Measurements from ENCODE around the gene OTUB2. TPM values are rescaled to one million over a fixed set of nuclear protein-coding genes. Genes with fewer than 3 reads are reported as not detected.
A peak's percentile ranks its signal among the peaks of the same experiment; 100 is the strongest.

Gene OTUB2
- total and polyA plus RNA-seq, 8 donors: 0.30 to 1.3 (median 0.66) TPM

DNA sequence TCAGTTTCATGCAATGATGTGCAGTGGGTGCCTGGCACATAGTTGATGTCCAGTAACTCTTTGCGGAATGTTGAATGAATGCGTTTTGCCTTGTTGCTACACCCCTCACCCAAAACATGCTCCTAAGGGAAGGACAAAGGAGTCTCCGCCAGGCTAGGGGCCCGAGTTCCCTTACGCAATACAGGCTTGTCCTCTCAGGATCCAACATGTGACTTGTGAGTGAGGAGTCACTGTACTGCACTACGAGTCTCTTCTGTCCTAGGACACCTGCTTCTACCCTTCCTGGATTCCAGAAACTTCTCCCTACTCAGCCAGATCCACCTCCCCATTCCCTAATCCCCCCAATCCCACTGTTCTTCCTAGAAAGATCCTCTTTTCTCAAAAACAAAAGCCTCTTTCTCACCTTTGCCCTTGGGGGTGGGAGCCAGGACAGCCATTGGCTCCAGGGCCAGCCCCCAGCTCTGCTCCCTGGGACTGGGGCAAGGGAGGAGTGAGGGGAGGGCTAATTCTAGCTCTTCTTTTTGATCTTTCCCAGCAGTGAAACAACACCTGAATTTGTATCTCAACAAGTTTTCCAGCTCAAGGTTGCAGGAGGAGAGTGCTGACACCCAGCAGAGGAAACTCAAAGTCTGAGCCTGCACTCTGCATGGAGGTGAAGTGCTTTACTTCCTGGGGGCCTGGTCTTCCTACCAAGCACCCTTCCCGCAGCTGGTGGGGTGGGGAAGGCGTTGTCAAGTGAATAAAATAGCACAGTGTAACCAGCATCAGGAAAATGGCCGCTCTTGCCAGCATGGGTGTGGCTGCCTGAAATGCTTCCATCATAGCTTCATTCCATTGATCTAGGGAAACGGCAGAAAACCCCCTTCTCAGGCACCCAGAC is 3.4 kb upstream of the OTUB2 start:
- intact Hi-C loops (cut with DNase I): no loop called here
- DNase-seq: no peak
- no peaks in the 10 kb centered on the region for H3K9me3 ChIP-seq
- H3K27ac ChIP-seq: no peak overlapping the region
- H3K36me3 ChIP-seq: no peaks in the 10 kb centered on the region
- no peak overlapping the region for H3K4me3 ChIP-seq
- FAIRE-seq: no peak
- no peaks in the 10 kb centered on the region for H3K27me3 ChIP-seq
- WGBS, 2 donors: 72 to 79% methylated on average over 10 of the region's 10 CpGs
- no peak for ATAC-seq
- H3K4me1 ChIP-seq: peaks cover 0 to 5% (median 4%) of the 10 kb centered on the region in 3 donors
- TF ChIP-seq, protein P1, sequence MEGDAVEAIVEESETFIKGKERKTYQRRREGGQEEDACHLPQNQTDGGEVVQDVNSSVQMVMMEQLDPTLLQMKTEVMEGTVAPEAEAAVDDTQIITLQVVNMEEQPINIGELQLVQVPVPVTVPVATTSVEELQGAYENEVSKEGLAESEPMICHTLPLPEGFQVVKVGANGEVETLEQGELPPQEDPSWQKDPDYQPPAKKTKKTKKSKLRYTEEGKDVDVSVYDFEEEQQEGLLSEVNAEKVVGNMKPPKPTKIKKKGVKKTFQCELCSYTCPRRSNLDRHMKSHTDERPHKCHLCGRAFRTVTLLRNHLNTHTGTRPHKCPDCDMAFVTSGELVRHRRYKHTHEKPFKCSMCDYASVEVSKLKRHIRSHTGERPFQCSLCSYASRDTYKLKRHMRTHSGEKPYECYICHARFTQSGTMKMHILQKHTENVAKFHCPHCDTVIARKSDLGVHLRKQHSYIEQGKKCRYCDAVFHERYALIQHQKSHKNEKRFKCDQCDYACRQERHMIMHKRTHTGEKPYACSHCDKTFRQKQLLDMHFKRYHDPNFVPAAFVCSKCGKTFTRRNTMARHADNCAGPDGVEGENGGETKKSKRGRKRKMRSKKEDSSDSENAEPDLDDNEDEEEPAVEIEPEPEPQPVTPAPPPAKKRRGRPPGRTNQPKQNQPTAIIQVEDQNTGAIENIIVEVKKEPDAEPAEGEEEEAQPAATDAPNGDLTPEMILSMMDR (IDR thresholded peaks at IDR 0.05): no peak

DNA sequence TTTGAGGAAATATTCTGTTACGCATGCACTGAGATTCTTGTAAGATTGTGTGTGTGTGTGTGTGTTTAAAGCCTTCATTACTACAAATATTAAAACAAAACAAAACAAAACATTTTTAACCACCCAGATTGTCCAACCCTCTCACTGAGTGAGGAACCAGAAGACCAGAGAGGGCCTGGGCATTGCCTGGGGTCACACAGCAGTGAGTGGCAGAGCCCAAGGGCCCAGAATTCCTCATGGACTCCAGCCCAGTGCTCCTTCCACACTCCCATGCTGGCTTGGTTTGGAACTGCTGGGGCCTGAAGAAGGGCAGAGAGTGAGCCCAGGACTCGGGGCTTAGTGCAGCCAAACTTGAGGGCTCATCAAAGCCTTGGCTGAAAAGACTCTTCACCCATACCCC is 1.6 kb upstream of the OTUB2 start:
- 92 to 98% methylated on average over 2 of the region's 2 CpGs for WGBS, 2 donors
- ATAC-seq (no peak), DNase-seq (no peak), FAIRE-seq (no peak)
- H3K36me3 ChIP-seq: no peaks in the 10 kb centered on the region
- H3K4me1 ChIP-seq: peaks cover 0 to 4% (median 0%) of the 10 kb centered on the region in 3 donors
- H3K4me3 ChIP-seq: no peak overlapping the region
- no peaks in the 10 kb centered on the region for H3K9me3 ChIP-seq
- intact Hi-C loops (cut with DNase I): no loop called here
- TF ChIP-seq, protein P1 (IDR thresholded peaks at IDR 0.05): no peak
- no peak overlapping the region for H3K27ac ChIP-seq
- H3K27me3 ChIP-seq: no peaks in the 10 kb centered on the region

DNA sequence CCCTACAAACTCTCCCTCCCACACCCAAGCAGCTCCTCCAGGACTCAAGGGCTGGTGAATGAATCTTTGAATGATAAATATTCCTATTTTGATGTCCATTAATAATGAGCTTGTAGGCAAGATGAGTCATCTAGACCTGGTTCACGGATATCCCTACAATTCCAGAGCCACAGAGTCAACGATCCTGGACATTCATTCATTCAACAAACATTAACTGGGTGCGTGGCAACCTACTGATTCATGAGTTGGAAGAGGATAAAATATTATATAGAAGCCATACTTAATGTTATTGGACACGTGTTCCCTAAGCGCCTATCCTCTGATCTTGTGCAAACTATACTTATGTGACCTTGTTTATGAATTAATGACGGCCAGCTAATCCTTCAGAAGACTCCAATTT is 420 bp upstream of the OTUB2 start:
- intact Hi-C loops (cut with DNase I): no loop called here
- Histone ChIP-seq H3K4me1 (peaks cover 0 to 4% (median 0%) of the 10 kb centered on the region in 3 donors), H3K9me3 (no peaks in the 10 kb centered on the region), H3K4me3 (peak overlapping the region in 2 of 4 donors; percentile 60 to 76), H3K36me3 (no peaks in the 10 kb centered on the region), H3K27me3 (no peaks in the 10 kb centered on the region), H3K27ac (no peak overlapping the region)
- FAIRE-seq (no peak), ATAC-seq (no peak), DNase-seq (no peak)
- TF ChIP-seq, protein P1 (IDR thresholded peaks at IDR 0.05): no peak
- WGBS, 2 donors: 29 to 35% methylated on average over 6 of the region's 6 CpGs

DNA sequence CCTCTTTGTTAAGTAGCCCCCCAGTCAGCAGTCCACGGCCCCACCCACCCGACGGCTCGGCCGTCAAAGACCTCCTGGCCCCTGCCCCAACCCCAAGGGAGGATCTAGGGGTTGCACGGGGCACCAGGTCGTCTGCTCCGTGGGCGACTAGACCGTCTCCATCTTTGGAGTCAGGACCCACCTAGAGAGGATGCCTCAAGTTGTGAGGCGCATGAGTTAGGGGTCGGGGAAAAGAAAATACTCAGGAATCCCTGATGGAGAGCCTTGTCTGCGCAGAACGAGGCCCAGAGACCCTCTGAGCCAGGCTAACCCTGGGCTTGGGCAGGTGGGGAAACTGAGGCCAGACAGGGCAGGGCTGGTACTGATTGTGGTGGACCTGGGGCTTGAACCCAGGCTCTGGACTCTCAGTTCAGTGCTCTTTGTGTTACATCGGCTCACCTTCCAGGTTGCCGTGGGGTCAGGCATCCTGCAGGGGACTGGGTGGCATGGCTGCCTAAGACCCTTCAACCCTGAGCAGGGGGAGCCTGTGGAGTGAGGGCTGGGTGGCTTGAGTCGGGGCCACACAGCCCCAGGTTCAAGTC is 839 bp downstream of the OTUB2 start:
- FAIRE-seq: no peak
- Histone ChIP-seq H3K4me3 (peak overlapping the region; percentile 40 to 80 (median 68)), H3K36me3 (no peaks in the 10 kb centered on the region), H3K27ac (no peak overlapping the region), H3K4me1 (peaks cover 0 to 4% (median 0%) of the 10 kb centered on the region in 3 donors), H3K9me3 (no peaks in the 10 kb centered on the region), H3K27me3 (no peaks in the 10 kb centered on the region)
- TF ChIP-seq, protein P1 (IDR thresholded peaks at IDR 0.05): no peak
- intact Hi-C loops (cut with DNase I): no loop called here
- no peak for ATAC-seq
- 42 to 44% methylated on average over 17 of the region's 17 CpGs for WGBS, 2 donors
- DNase-seq: peak in 2 of 6 donors; percentile 44 to 69

All from pancreas (tissue), 10 donors.